NCI-H524 (cell line): ENCODE results near the gene PAF1.
A peak's percentile ranks its signal among the peaks of the same experiment; 100 is the strongest.
"Not testable (repeated sequence)": the region's sequence is repeated elsewhere in the genome, so short reads cannot be mapped to it uniquely, and the experiment has no call there.

Source experiments
- DNase-seq, 2 experiments: peaks; one replicate each; lab custom pipeline; 2025; lab: John Stamatoyannopoulos, UW

The PAF1 gene

DNA sequence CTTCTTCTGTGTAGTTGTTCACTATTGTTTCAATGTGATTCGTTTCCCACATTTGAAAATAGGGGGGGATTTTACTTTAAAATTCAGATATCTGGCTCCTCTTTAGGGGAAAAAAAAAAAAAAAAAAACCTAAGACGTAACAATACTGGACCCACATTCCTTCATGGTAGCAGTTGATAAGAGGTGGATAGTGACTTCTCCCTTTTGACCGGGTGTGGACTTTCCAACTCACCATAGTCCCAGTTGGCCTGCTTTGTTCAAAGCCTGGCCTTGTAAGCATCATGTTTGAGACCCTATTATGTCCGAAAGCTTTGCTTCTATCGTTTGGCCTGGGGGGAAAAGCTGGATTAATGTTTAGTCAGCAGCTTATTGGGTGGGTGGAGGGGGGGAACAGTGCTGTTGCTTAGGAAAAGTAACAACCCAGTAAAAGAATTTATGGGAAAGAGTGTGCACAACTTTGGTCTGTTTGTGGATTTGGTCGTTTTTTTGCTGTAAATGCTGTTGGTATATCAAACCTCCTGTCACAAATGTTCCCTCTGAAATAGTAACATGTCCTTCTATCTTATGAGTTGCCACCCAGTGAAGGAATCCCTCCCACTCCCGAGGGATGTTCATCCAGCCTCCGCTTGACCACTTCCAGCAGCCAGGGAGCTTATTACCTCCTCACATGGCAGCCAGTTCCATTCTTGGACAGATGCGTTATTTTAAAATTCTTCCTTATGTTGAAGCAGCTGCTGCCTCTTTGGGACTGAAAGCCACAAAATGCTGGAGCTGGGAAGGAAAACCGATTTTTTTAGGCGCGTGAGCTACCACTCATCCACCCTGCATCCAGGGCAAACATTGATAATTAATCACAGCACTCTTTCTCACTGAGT lies 38.3 kb downstream of the PAF1 start:
- no peak for DNase-seq

DNA sequence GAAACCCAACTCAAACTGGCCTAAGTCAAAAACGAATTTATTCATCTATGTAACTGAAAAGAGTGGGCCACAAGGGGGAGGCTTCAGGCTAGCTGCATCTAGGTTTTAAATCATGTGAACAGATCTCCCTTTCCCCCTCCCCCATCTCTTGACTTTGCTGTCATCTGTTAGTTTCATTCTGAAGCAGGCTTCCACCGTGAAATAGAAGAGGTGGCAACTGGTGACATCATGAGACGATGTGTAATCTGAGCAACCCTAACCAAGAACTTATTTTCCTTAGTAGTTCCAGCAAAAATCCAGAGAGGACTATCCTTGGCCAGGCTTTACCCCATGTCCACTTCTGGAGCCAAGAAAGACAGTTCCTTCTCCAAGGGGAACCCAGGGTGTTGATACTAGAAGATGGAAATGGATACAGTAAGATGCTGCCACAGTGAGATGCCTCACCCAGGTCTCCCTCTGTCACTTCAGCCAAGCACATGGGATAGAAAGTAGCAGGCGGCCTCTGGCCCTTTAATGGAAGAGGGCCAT lies 39.3 kb downstream of the PAF1 start:
- no peak for DNase-seq

DNA sequence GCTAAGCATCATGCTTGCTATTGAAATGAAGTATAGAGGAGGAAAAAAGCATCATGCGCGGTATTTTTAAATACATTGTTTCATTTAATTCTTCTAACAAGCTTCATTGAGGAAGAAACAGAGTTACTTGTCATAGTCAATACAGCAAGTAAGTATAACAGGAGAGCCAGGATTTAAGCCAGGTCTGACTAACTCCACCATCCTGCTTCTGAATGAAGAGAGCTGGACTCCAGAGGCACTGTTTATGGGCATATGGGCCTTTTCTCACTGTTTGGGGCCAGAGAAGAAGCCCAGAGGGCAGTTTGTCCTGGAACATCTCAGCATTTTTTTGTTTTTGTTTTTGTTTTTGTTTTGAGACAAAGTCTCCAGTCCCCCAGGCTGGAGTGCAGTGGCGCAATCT lies 40.8 kb downstream of the PAF1 start:
- no peak for DNase-seq

DNA sequence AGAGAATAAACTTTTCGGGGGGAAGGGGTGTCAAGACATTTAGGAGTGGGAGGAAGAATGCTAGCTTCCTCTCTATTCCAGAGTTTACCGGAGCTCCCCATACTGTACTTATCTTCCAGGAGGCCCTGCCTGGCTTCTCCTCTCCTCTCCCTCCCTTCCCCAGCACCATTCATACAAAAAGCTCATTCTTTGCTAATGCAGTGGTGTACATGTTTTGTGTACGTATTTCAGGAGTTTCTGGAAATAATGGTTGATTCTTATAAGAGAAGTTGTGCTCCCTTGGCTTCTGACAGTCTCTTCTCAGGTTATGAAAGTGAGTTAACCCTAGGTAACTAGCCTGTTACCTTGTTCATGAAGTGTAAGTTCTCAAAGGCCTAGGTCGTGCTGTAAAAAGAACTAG lies 41.6 kb downstream of the PAF1 start:
- no peak for DNase-seq

DNA sequence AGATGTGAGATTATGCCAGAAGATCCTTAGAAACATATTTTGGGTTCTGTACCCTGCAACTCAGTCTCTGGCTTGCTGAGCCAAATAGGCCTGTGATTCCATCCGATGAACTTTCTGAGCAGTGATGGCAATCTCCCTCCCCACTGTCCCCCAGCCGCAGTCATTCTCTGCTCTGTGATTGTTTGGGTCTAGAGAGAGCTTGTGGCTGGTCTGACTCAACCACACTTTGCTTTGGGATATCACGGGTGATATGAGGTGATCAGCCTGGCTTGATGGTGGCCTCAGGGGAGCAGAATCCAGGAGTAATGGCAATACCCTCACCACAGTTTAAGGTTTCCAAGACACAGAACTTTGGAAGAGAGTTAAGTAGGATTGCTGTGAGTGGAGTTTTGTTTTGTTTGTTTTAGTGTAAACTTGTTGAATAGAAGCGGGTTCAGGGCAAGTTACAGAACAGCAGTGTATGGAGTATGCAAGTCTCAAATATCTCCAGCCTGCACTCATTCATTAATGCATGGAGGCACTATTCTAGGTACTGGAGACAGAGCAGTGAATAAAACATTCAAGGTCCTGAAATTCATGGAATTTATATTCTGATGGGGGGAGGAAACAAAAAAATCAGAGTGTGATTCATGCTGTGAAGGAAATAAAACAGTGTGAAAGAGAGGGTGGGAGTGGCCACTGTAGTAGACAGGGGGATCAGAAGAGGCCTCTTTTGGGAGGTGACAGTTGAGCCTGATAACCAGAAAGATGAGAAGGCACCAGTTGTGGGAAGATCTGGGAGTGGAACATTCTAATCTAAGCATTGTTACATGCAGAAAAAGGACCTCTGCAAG lies 43.4 kb downstream of the PAF1 start:
- DNase-seq, result no peak

DNA sequence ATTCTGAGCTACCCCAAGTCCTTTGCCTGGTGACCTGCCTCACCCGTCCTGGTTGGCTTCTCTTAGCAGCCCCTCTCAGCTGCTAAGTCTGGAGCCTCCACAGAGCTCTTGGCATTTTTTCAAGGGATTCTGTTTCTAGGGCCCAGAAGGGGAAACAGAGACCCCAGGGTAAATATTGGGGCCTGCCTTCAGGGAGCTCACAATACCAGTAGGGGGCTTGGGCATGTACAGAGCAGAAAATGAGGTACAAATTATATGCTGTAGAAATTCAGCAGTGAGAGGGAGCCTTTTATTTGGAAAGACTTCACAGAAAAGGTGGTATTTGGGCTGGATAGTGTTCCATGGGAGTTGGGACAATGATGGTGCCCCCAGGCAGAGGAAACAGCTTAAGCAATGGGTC lies 45.0 kb downstream of the PAF1 start:
- no peak for DNase-seq

DNA sequence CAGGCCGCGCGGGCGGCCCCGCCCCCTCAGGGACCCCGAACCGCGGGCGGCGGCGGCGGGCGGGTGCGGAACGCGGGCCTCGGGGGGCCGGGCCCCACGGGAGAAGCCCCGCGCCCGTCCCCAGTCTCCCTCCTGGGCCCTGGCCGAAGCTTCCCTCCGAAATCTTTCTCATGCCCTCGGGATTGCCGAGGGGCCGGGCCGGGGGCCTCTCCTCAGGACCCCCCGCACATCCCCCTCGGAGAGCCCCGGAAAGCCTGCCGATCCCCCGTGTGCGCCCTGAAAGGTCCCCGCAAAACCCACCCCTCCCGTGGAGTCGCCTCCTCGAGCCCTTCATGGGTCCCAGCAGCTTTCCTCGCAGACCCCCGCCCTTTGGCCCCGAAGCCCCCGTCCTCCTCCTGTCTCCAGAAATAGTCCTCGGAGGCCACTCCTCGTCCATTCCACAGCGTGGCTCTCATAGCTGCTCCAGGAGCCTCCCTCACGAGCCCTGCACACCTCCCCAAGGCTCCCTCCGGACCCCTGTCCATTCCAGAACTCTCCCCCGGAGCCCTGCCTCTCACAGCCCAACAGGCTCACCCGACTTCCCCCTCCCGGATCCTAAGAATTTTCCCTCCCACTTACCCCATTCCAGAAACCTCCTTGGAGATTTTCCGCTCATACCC lies 48.1 kb downstream of the PAF1 start:
- no peak for DNase-seq

DNA sequence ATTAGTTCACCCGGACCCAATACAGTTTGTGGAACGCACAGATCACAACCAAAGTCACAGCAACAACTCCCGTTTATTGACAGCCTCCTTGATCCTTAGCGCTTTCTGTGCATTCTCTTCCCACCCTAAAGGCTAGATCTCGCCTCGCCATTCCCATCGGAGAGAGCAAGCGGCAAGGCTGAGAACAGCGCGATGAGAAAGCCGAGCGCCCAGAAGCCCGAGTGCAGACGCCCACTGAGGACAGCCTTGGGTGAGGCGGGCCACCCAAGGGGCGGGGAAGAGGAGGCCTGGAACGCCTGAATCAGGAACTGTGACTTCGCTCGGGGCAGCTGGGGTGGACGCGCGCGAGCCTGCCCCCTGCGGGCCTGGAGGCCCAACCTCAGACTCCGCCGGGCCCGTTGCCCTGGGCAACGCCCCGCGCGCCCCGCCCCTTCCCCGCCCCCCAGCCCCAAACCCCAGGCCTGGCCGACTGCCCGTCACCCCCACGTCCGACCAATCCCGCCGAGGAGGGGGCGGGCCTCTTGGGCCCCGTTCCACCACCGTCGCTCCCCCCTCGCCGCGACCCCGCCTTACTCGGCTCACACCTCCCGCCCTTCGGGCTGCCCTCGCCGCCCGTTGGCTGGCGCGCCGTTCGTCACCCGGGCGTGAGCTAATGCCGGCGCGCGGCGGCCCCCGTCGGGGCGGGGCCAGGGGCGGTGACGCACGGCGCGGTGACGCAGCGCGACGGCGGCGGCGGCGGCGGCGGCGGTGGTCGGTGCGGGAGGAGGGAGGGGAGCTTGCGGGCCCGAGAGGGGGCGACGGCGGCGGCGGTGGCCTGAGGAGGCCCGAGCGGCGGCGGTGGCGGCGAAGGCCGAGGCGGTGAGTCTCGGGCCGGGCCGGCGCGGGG lies 48.9 kb downstream of the PAF1 start, which contains the start of gene SAMD4B:
TSS of gene SAMD4B (plus strand) at position 703 of the 886 bp plus-strand sequence. CDS start 14,473 bp downstream, outside the sequence.
- peak; percentile 98 to 99 for DNase-seq

DNA sequence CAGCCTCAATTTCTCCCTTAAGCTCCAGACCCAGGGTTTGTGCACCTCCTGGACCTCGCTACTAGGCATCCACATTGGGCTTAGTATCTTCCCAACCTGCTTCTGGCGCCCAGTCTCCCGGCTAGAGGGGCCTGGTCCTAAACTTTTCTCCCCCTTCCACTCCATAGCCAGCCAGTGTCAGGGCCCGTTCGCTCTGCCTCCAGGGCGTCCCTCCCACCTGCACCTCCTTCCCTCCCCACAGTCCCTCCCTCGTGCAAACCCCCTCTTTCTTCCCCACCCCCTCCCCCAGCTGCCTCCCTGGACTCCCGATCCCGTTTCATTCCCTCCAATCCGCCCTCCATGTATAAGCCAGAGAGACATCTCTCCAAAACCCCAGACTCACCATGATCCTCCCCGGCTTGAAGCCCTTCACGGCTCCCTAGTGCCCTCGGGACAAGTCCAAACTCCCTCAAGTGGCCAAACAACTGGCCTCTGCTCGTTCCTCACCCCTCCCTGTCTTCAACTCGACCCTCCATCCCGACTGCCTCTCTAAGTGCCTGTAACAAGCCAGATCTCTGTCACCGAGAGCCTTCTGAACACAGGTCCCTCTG lies 49.7 kb downstream of the PAF1 start:
- DNase-seq, result peak in 1 of 2 experiments; percentile 66

DNA sequence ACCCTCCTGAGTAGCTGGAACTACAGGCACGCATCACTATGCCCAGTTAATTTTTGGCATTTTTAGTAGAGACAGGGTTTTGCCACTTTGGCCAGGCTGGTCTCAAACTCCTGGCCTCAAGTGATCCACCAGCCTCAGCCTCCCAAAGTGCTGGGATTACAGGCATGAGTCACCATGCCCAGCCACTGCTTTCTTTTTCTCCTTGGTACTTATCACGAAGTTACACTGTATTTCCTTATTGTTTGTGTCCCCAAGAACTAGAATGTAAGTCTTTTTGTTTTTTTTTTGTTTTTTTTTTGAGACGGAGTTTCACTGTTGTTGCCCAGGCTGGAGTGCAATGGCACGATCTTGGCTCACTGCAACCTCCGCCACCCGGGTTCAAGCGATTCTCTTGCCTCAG lies 50.8 kb downstream of the PAF1 start:
- DNase-seq, result not testable (repeated sequence)

DNA sequence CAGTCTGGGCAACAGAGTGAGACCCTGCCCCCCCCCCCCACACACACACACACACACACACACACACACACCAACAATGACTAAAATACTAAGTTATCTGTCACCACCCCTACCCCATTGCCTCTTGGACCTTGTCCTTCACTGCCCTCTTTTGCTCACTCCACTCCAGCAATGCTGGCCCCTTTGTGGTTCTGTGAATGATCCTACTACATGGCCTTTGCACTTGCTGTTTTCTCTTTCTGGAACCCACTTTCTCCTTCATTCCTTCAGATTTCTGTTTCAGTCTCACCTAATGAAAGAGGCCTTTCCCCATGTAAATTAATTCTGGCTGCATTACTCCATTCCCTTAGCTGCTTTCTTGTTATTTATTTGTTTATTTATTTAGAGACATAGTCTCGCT lies 51.2 kb downstream of the PAF1 start:
- DNase-seq, result no peak

DNA sequence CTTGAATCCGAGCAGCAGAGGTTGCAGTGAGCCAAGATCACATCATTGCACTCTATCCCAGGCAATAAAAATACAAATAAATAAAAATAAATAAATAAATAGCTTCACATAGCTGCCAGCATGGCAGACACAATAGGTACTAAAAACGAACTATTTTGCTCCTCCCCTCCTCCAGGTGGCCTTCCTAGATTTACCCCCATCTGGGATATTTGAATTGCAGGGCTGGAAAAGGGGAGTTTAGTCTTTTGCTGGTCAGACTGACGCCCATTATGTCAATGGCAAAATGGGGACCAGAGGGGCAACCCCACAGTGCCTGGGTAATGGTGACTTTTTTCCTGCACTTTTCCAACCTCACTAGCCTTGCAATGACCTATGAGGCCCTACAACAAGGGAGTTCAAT lies 54.4 kb downstream of the PAF1 start:
- DNase-seq, result no peak
